K562 (cell line): ENCODE data around the gene MEF2B. TPM values are rescaled to one million over a fixed set of nuclear protein-coding genes. Genes with fewer than 3 reads are reported as not detected.
A peak's percentile ranks its signal among the peaks of the same experiment; 100 is the strongest.

Experiments
- GABPA ChIP-seq: fragments of 200-800 bp; sonication (Bioruptor generic); conservative IDR thresholded peaks from 2 replicates; pipeline ENCODE4 v1.6.1; 2016; ENCODE audit warnings: low read depth, missing genetic modification characterization, missing compliant biosample characterization
- JUN ChIP-seq, 2 experiments: sonication (generic) in 1 of 2; formaldehyde crosslinking in 1 of 2; IDR thresholded peaks; 2 replicates each; pipeline versions ENCODE4 v1.6.1 to v1.8.0; 2012 to 2022; ENCODE audit warnings: borderline replicate concordance in 2 of 2, mild to moderate bottlenecking in 2 of 2, improper control_type of control experiment in 1 of 2, low read depth in 1 of 2, low read length in 1 of 2, missing genetic modification reagents in 1 of 2
- KDM5B ChIP-seq: fragments of 200-600 bp; sonication (generic); IDR thresholded peaks from 2 replicates; pipeline ENCODE4 v1.6.1; 2012; ENCODE audit warnings: low read depth, mild to moderate bottlenecking, moderate library complexity, low read length, control low read depth, inconsistent platforms; ENCODE audit not compliant: insufficient replicate concordance
- L3MBTL2 ChIP-seq: fragments of 450-650 bp; IDR thresholded peaks from 2 replicates; pipeline ENCODE4 v1.6.1; 2016; ENCODE audit warnings: mild to moderate bottlenecking, moderate library complexity
- NR4A1 ChIP-seq, 2 experiments: fragments of 250-450 bp in 1 of 2; fragments of 450-650 bp in 1 of 2; sonication (Bioruptor Pico) in 1 of 2; IDR thresholded peaks; 2 replicates each; pipeline versions ENCODE4 v1.4.0 to v1.6.1; 2016 to 2020; ENCODE audit warnings: mild to moderate bottlenecking in 2 of 2, missing compliant biosample characterization in 1 of 2, missing genetic modification characterization in 1 of 2, moderate library complexity in 1 of 2
- RFX5 ChIP-seq: IDR thresholded peaks from 2 replicates; pipeline ENCODE4 v1.6.1; 2011; ENCODE audit warnings: low read depth, mild to moderate bottlenecking, improper control_type of control experiment, low read length
- SP1 ChIP-seq: sonication (generic); formaldehyde crosslinking; IDR thresholded peaks from 2 replicates; pipeline ENCODE4 v1.8.1; 2022; ENCODE audit warnings: mild to moderate bottlenecking, missing genetic modification reagents
- SP2 ChIP-seq: IDR thresholded peaks from 2 replicates; pipeline ENCODE4 v1.6.1; 2011; ENCODE audit warnings: mild to moderate bottlenecking, low read depth, low read length, moderate library complexity; ENCODE audit not compliant: poor library complexity, severe bottlenecking; ENCODE audit errors: extremely low read depth
- TGIF2 ChIP-seq: sonication (generic); formaldehyde crosslinking; IDR thresholded peaks from 2 replicates; pipeline ENCODE4 v1.8.1; 2022; ENCODE audit warnings: mild to moderate bottlenecking, missing genetic modification reagents, moderate library complexity
- THRAP3 ChIP-seq: fragments of 450-650 bp; IDR thresholded peaks from 2 replicates; pipeline ENCODE4 v1.6.1; 2016; ENCODE audit warnings: mild to moderate bottlenecking, inconsistent platforms, borderline replicate concordance
- polyA plus RNA-seq, 8 experiments: library from polyadenylated mRNA; depleted of rRNA in 4 of 8; stranded (reverse) in 5 of 8; unstranded in 3 of 8; fragments of >200 nt; fragmentation: Nextera tagmentation in 2 of 8; fragmentation: Illumina TruSeq in 1 of 8; extraction: Ambion mirVana in 2 of 8; extraction: Trizol in 1 of 8; gene quantifications; 2 replicates each; pipeline versions ENCODE4 v1.2.1 to v1.2.3, GENCODE V29; 2011 to 2014; ENCODE audit warnings: inconsistent platforms in 1 of 8, missing spikeins in 1 of 8
- total RNA-seq, 7 experiments: library from RNA; depleted of rRNA in 6 of 7; stranded (reverse); fragments of >200 nt in 6 of 7; fragmentation: Illumina TruSeq in 2 of 7; extraction: Trizol in 2 of 7; gene quantifications; 2 replicates each; pipeline versions ENCODE4 v1.2.1 to v1.2.3, GENCODE V29; 2011 to 2021; ENCODE audit warnings: low replicate concordance in 1 of 7
- TF ChIP-seq, protein P1 (sequence below): fragments of 450-650 bp; formaldehyde crosslinking; IDR thresholded peaks from 2 replicates; pipeline ENCODE4 v1.4.0; 2022; ENCODE audit warnings: missing genetic modification characterization
- TF ChIP-seq, protein P2 (sequence below): fragments of 250-450 bp; sonication (Bioruptor Pico); IDR thresholded peaks from 2 replicates; pipeline ENCODE4 v1.5.0; 2021; ENCODE audit warnings: mild to moderate bottlenecking, borderline replicate concordance
- TF ChIP-seq, protein P3 (sequence below): sonication (generic); formaldehyde crosslinking; IDR thresholded peaks from 2 replicates; pipeline ENCODE4 v1.8.1; 2023; ENCODE audit warnings: mild to moderate bottlenecking, missing genetic modification reagents, moderate library complexity
- TF ChIP-seq, protein P4 (sequence below), 2 experiments: fragments of 150-350 bp in 1 of 2; IDR thresholded peaks; 2 replicates each; pipeline ENCODE4 v1.6.1; 2012 to 2016; ENCODE audit warnings: low read depth in 2 of 2, low read length in 2 of 2, mild to moderate bottlenecking in 1 of 2, moderate library complexity in 1 of 2
- TF ChIP-seq, protein P5 (sequence below), 2 experiments: fragments of 450-650 bp; conservative IDR thresholded peaks; 2 replicates each; pipeline ENCODE4 v1.6.1; 2017; ENCODE audit warnings: mild to moderate bottlenecking in 2 of 2, moderate library complexity in 2 of 2

MEF2B gene
- total and polyA plus RNA-seq, 9 of the 15 experiments (the other 6 are each of a cell fraction or from before 2014, with no cell fraction given) = 0.14 to 1.9 (median 0.71) TPM; not detected in 3

DNA sequence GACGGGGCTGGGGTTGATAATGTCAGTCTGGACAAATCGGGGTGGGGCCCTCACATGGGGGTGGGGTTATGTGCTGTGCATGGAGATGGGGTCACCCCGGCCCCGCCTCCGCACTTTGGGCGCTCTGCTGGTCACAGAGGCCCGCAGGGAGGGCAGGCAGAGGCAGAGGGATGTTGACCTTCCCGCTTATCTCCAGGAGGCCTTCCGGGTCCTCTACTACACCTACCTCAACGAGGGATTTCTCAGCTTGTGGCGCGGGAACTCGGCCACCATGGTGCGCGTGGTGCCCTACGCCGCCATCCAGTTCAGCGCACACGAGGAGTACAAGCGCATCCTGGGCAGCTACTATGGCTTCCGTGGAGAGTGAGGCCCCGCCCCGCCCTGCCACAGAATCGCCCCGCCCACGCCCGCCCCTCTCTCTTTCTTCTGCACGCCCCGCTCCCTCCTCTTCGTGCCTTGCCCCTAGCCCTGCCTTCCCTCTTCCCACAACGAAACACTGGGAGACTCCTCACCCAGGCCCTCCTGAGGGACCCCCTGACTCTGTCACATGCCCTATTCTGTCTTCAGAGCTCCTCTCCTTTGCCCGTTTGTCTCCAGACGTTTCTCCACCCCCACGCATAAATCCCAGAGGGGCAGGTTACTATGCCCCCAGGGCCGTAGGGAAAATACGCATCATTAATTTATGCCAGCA is 64.6 kb downstream of the MEF2B start (continued):
- no peak for TF ChIP-seq THRAP3
- no peak for TF ChIP-seq RFX5
- TF ChIP-seq, protein P1, sequence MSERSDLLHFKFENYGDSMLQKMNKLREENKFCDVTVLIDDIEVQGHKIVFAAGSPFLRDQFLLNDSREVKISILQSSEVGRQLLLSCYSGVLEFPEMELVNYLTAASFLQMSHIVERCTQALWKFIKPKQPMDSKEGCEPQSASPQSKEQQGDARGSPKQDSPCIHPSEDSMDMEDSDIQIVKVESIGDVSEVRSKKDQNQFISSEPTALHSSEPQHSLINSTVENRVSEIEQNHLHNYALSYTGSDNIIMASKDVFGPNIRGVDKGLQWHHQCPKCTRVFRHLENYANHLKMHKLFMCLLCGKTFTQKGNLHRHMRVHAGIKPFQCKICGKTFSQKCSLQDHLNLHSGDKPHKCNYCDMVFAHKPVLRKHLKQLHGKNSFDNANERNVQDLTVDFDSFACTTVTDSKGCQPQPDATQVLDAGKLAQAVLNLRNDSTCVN (CRISPR knock-in tag) = no peak
- TF ChIP-seq, protein P2, sequence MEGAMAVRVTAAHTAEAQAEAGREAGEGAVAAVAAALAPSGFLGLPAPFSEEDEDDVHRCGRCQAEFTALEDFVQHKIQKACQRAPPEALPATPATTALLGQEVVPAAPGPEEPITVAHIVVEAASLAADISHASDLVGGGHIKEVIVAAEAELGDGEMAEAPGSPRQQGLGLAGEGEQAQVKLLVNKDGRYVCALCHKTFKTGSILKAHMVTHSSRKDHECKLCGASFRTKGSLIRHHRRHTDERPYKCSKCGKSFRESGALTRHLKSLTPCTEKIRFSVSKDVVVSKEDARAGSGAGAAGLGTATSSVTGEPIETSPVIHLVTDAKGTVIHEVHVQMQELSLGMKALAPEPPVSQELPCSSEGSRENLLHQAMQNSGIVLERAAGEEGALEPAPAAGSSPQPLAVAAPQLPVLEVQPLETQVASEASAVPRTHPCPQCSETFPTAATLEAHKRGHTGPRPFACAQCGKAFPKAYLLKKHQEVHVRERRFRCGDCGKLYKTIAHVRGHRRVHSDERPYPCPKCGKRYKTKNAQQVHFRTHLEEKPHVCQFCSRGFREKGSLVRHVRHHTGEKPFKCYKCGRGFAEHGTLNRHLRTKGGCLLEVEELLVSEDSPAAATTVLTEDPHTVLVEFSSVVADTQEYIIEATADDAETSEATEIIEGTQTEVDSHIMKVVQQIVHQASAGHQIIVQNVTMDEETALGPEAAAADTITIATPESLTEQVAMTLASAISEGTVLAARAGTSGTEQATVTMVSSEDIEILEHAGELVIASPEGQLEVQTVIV (CRISPR knock-in tag) = no peak
- TF ChIP-seq, protein P3, sequence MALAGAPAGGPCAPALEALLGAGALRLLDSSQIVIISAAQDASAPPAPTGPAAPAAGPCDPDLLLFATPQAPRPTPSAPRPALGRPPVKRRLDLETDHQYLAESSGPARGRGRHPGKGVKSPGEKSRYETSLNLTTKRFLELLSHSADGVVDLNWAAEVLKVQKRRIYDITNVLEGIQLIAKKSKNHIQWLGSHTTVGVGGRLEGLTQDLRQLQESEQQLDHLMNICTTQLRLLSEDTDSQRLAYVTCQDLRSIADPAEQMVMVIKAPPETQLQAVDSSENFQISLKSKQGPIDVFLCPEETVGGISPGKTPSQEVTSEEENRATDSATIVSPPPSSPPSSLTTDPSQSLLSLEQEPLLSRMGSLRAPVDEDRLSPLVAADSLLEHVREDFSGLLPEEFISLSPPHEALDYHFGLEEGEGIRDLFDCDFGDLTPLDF (CRISPR knock-in tag) = no peak
- TF ChIP-seq SP2 = no peak
- TF ChIP-seq, protein P4, sequence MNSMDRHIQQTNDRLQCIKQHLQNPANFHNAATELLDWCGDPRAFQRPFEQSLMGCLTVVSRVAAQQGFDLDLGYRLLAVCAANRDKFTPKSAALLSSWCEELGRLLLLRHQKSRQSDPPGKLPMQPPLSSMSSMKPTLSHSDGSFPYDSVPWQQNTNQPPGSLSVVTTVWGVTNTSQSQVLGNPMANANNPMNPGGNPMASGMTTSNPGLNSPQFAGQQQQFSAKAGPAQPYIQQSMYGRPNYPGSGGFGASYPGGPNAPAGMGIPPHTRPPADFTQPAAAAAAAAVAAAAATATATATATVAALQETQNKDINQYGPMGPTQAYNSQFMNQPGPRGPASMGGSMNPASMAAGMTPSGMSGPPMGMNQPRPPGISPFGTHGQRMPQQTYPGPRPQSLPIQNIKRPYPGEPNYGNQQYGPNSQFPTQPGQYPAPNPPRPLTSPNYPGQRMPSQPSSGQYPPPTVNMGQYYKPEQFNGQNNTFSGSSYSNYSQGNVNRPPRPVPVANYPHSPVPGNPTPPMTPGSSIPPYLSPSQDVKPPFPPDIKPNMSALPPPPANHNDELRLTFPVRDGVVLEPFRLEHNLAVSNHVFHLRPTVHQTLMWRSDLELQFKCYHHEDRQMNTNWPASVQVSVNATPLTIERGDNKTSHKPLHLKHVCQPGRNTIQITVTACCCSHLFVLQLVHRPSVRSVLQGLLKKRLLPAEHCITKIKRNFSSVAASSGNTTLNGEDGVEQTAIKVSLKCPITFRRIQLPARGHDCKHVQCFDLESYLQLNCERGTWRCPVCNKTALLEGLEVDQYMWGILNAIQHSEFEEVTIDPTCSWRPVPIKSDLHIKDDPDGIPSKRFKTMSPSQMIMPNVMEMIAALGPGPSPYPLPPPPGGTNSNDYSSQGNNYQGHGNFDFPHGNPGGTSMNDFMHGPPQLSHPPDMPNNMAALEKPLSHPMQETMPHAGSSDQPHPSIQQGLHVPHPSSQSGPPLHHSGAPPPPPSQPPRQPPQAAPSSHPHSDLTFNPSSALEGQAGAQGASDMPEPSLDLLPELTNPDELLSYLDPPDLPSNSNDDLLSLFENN (IDR thresholded peaks at IDR 0.05; ENCODE audit: low read depth in 2 of 2, low read length in 2 of 2) = no peak
- no peak for TF ChIP-seq TGIF2 (CRISPR knock-in tag)
- TF ChIP-seq, protein P5, sequence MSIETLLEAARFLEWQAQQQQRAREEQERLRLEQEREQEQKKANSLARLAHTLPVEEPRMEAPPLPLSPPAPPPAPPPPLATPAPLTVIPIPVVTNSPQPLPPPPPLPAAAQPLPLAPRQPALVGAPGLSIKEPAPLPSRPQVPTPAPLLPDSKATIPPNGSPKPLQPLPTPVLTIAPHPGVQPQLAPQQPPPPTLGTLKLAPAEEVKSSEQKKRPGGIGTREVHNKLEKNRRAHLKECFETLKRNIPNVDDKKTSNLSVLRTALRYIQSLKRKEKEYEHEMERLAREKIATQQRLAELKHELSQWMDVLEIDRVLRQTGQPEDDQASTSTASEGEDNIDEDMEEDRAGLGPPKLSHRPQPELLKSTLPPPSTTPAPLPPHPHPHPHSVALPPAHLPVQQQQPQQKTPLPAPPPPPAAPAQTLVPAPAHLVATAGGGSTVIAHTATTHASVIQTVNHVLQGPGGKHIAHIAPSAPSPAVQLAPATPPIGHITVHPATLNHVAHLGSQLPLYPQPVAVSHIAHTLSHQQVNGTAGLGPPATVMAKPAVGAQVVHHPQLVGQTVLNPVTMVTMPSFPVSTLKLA (conservative IDR thresholded peaks at IDR 0.05) = peak; percentile 78 to 91; a peak in 3 of 4 replicates
- TF ChIP-seq JUN (IDR thresholded peaks at IDR 0.05; ENCODE audit: borderline replicate concordance, low read depth, low read length) = 0 out of 2 replicates have a peak, but pooled peaks have one; percentile 7
- TF ChIP-seq JUN (CRISPR knock-in tag; IDR thresholded peaks at IDR 0.05; ENCODE audit: borderline replicate concordance) = no peak
- peak; percentile 60 for TF ChIP-seq GABPA (tag)
- TF ChIP-seq NR4A1 (CRISPR knock-in tag; IDR thresholded peaks at IDR 0.05) = no peak
- no peak for TF ChIP-seq NR4A1 (tag; IDR thresholded peaks at IDR 0.05)
- TF ChIP-seq SP1 (CRISPR knock-in tag) = peak; percentile 69
- TF ChIP-seq KDM5B = peak; percentile 60
- peak; percentile 89 for TF ChIP-seq L3MBTL2
